SU-DHL-6 (cell line): Measurements from ENCODE around the gene C12orf76.

Experiments used
- H2AFZ ChIP-seq: fragments of 200-600 bp; sonication (generic); 2 replicates; pipeline ENCODE4 v1.6.1; 2014; ENCODE audit warnings: low read depth, mild to moderate bottlenecking, moderate library complexity, mixed read lengths, antibody characterized with exemption, low read length; ENCODE audit not compliant: severe bottlenecking
- H3F3A ChIP-seq: fragments of 200-600 bp; shearing (Covaris generic); 2 replicates; pipeline ENCODE4 v1.6.0; 2016; ENCODE audit warnings: antibody characterized with exemption, mild to moderate bottlenecking; ENCODE audit not compliant: insufficient read depth
- H3K27ac ChIP-seq: fragments of 200-600 bp; sonication (generic); 2 replicates; pipeline ENCODE4 v1.5.1; 2016; ENCODE audit warnings: low read depth, mild to moderate bottlenecking, low read length, moderate library complexity, mixed read lengths
- H3K27me3 ChIP-seq: fragments of 200-600 bp; sonication (generic), shearing (Covaris generic); 2 replicates; pipeline ENCODE4 v1.6.0; 2014; ENCODE audit warnings: mild to moderate bottlenecking, low read length
- H3K36me3 ChIP-seq: fragments of 200-600 bp; sonication (generic); 2 replicates; pipeline ENCODE4 v1.6.1; 2014; ENCODE audit warnings: mild to moderate bottlenecking, low read length, mixed read lengths
- H3K4me2 ChIP-seq: fragments of 300-600, 200-600 bp; shearing (Covaris generic), sonication (generic); 2 replicates; pipeline ENCODE4 v1.6.0; 2014; ENCODE audit warnings: low read length, low read depth, mild to moderate bottlenecking; ENCODE audit not compliant: poor library complexity, severe bottlenecking
- H3K4me3 ChIP-seq: fragments of 200-600 bp; sonication (generic); 2 replicates; pipeline ENCODE4 v1.5.1; 2014; ENCODE audit warnings: antibody characterized with exemption, low read length, mild to moderate bottlenecking, mixed read lengths; ENCODE audit not compliant: insufficient read depth, poor library complexity, severe bottlenecking
- H3K79me2 ChIP-seq: fragments of 200-600 bp; sonication (generic); 2 replicates; pipeline ENCODE4 v1.6.1; 2014; ENCODE audit warnings: mild to moderate bottlenecking, low read length, moderate library complexity; ENCODE audit not compliant: insufficient read depth
- H3K9ac ChIP-seq: fragments of 200-600 bp; sonication (generic); 2 replicates; pipeline ENCODE4 v1.7.0; 2014; ENCODE audit warnings: mild to moderate bottlenecking, low read length
- H3K9me2 ChIP-seq: fragments of 200-600 bp; sonication (generic); replicated peaks from 2 replicates; pipeline ENCODE4 v1.6.1; 2014; ENCODE audit warnings: low read length; ENCODE audit not compliant: insufficient read depth
- H3K9me3 ChIP-seq: fragments of 200-600 bp; sonication (generic); 2 replicates; pipeline ENCODE4 v1.6.1; 2014; ENCODE audit warnings: low read length, mixed read lengths; ENCODE audit not compliant: insufficient read depth
- H4K20me1 ChIP-seq: fragments of 200-600 bp; sonication (generic); 2 replicates; pipeline ENCODE4 v1.6.1; 2014; ENCODE audit warnings: low read depth, mild to moderate bottlenecking, antibody characterized with exemption, low read length, moderate library complexity, mixed read lengths
- CTCF ChIP-seq: fragments of 200-600 bp; sonication (generic); IDR thresholded peaks from one replicate; pipeline ENCODE4 v1.5.1; 2017; ENCODE audit warnings: antibody characterized with exemption, mild to moderate bottlenecking, low read length, moderate library complexity; ENCODE audit not compliant: insufficient read depth, poor library complexity, severe bottlenecking
- EZH2phosphoT487 ChIP-seq: fragments of 200-600 bp; sonication (generic), shearing (Covaris generic); conservative IDR thresholded peaks from 2 replicates; pipeline ENCODE4 v1.6.1; 2018; ENCODE audit warnings: mild to moderate bottlenecking, antibody characterized with exemption, low read length, moderate library complexity, mixed read lengths

C12orf76 gene

GRCh38 chr12:110067531-110067930 lies 19.2 kb upstream of the C12orf76 start:
- no peak overlapping the region for H3K9ac ChIP-seq
- H3K36me3 ChIP-seq: no peaks in the 10 kb centered on the region
- H3F3A ChIP-seq: no peaks in the 10 kb centered on the region
- H4K20me1 ChIP-seq: no peaks in the 10 kb centered on the region
- H3K9me2 ChIP-seq: no peaks in the 10 kb centered on the region
- no peaks in the 10 kb centered on the region for H3K9me3 ChIP-seq
- H3K4me3 ChIP-seq: no peak overlapping the region
- H3K27me3 ChIP-seq: no peaks in the 10 kb centered on the region
- H3K27ac ChIP-seq: no peak overlapping the region
- no peaks in the 10 kb centered on the region for H3K79me2 ChIP-seq
- TF ChIP-seq CTCF (no peak), EZH2phosphoT487 (no peak)
- H3K4me2 ChIP-seq: no peak overlapping the region
- H2AFZ ChIP-seq: no peak overlapping the region

- H3K4me2 ChIP-seq: no peak overlapping the region
- no peak overlapping the region for H2AFZ ChIP-seq
- H3F3A ChIP-seq: no peaks in the 10 kb centered on the region
- TF ChIP-seq EZH2phosphoT487: no peak
- no peak for TF ChIP-seq CTCF
- H3K9me3 ChIP-seq: no peaks in the 10 kb centered on the region
- H3K9ac ChIP-seq: no peak overlapping the region
- H4K20me1 ChIP-seq: no peaks in the 10 kb centered on the region
- H3K27me3 ChIP-seq: no peaks in the 10 kb centered on the region
- H3K36me3 ChIP-seq: no peaks in the 10 kb centered on the region
- H3K79me2 ChIP-seq: no peaks in the 10 kb centered on the region
- no peak overlapping the region for H3K27ac ChIP-seq
- no peak overlapping the region for H3K4me3 ChIP-seq
- no peaks in the 10 kb centered on the region for H3K9me2 ChIP-seq
Measured at GRCh38 chr12:110065540-110065939, 17.2 kb upstream of the C12orf76 start.

- H2AFZ ChIP-seq: no peak overlapping the region
- H3K4me2 ChIP-seq: no peak overlapping the region
- TF ChIP-seq CTCF: no peak
- no peak for TF ChIP-seq EZH2phosphoT487
- H3K9me2 ChIP-seq: no peaks in the 10 kb centered on the region
- no peaks in the 10 kb centered on the region for H3K79me2 ChIP-seq
- H3K27ac ChIP-seq: no peak overlapping the region
- no peaks in the 10 kb centered on the region for H3F3A ChIP-seq
- H3K4me3 ChIP-seq: no peak overlapping the region
- no peaks in the 10 kb centered on the region for H3K36me3 ChIP-seq
- no peak overlapping the region for H3K9ac ChIP-seq
- no peaks in the 10 kb centered on the region for H4K20me1 ChIP-seq
- H3K27me3 ChIP-seq: no peaks in the 10 kb centered on the region
- H3K9me3 ChIP-seq: no peaks in the 10 kb centered on the region
Measured at GRCh38 chr12:110062241-110062640, 13.9 kb upstream of the C12orf76 start.

GRCh38 chr12:110059651-110060000 lies 11.3 kb upstream of the C12orf76 start:
- TF ChIP-seq EZH2phosphoT487 (no peak), CTCF (no peak)
- no peaks in the 10 kb centered on the region for H3F3A ChIP-seq
- H3K36me3 ChIP-seq: no peaks in the 10 kb centered on the region
- no peak overlapping the region for H3K4me2 ChIP-seq
- H3K27me3 ChIP-seq: no peaks in the 10 kb centered on the region
- H3K79me2 ChIP-seq: no peaks in the 10 kb centered on the region
- no peak overlapping the region for H2AFZ ChIP-seq
- no peaks in the 10 kb centered on the region for H3K9me3 ChIP-seq
- no peaks in the 10 kb centered on the region for H3K9me2 ChIP-seq
- H3K27ac ChIP-seq: no peak overlapping the region
- no peaks in the 10 kb centered on the region for H4K20me1 ChIP-seq
- no peak overlapping the region for H3K9ac ChIP-seq
- H3K4me3 ChIP-seq: no peak overlapping the region
